Tibial artery (tissue), 4 donors: ENCODE results near the gene KISS1R.

ENCODE experiments used
- DNase-seq, 2 donors: peaks; one replicate each; pipeline ENCODE4 v3.0.0-alpha.2; 2019
- H3K27ac ChIP-seq, 2 donors: fragments of 200-600 bp; sonication (generic) in 1 of 2; 1 replicate in 1 of 2; 2 replicates in 1 of 2; pipeline ENCODE4 v1.5.1; 2018 to 2019; ENCODE audit warnings: mild to moderate bottlenecking in 1 of 2
- H3K27me3 ChIP-seq, 2 donors: fragments of 200-600 bp; sonication (generic) in 1 of 2; one replicate each; pipeline versions ENCODE4 v1.5.1 to v1.6.0; 2016 to 2019
- H3K36me3 ChIP-seq, 3 donors: fragments of 200-600 bp; sonication (generic) in 2 of 3; one replicate each; pipeline ENCODE4 v1.5.1; 2016 to 2019; ENCODE audit warnings: mild to moderate bottlenecking in 2 of 3
- H3K4me1 ChIP-seq, 4 donors: fragments of 200-600 bp; sonication (generic) in 2 of 4; 1 replicate in 3 of 4; 2 replicates in 1 of 4; pipeline ENCODE4 v1.5.1; 2016 to 2019
- H3K4me3 ChIP-seq, 2 donors: fragments of 200-600 bp; sonication (generic) in 1 of 2; 1 replicate in 1 of 2; 2 replicates in 1 of 2; pipeline ENCODE4 v1.5.1; 2018 to 2019; ENCODE audit warnings: mild to moderate bottlenecking in 2 of 2
- H3K9me3 ChIP-seq, 3 donors: fragments of 200-600 bp; sonication (generic) in 1 of 3; one replicate each; pipeline ENCODE4 v1.5.1; 2016 to 2019
- intact Hi-C: fragments of 100-400 bp; cut with DNase I; formaldehyde crosslinking; loops from one replicate; pipeline ENCODE4 v1.15.0; 2023; ENCODE audit warnings: low total_unique reads
- TF ChIP-seq, protein P1 (sequence below), 2 experiments: fragments of 200-600 bp in 1 of 2; fragments of 450-650 bp in 1 of 2; IDR thresholded peaks; one replicate each; pipeline ENCODE4 v1.5.1; 2017 to 2019; ENCODE audit warnings: antibody characterized with exemption in 2 of 2, mild to moderate bottlenecking in 1 of 2, moderate library complexity in 1 of 2

Gene KISS1R

DNA sequence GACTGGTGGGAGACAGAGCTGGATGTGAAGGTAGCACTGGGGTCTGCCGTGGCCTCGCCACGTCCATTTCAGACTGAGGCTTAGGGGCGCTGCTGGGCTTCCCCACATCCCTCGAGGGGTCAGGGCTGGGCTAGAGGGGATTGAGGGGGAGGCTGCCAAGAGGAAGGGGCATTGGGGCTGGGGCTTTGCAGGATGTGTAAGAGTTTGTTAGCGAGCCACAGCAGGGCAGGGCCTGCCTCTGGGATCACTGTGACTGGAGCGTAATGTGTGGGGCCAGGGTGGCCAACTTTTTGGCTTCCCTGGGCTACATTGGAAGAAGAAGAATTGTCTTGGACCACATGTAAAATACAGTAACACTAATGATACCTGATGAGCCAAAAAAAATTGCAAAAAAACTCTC is 22.8 kb downstream of the KISS1R start:
- intact Hi-C loops: no loop called here
- DNase-seq: no peak
- TF ChIP-seq, protein P1, sequence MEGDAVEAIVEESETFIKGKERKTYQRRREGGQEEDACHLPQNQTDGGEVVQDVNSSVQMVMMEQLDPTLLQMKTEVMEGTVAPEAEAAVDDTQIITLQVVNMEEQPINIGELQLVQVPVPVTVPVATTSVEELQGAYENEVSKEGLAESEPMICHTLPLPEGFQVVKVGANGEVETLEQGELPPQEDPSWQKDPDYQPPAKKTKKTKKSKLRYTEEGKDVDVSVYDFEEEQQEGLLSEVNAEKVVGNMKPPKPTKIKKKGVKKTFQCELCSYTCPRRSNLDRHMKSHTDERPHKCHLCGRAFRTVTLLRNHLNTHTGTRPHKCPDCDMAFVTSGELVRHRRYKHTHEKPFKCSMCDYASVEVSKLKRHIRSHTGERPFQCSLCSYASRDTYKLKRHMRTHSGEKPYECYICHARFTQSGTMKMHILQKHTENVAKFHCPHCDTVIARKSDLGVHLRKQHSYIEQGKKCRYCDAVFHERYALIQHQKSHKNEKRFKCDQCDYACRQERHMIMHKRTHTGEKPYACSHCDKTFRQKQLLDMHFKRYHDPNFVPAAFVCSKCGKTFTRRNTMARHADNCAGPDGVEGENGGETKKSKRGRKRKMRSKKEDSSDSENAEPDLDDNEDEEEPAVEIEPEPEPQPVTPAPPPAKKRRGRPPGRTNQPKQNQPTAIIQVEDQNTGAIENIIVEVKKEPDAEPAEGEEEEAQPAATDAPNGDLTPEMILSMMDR (IDR thresholded peaks at IDR 0.05): no peak
- peaks cover 0 to 4% (median 0%) of the 10 kb centered on the region in 3 donors for H3K36me3 ChIP-seq
- H3K27ac ChIP-seq: peak overlapping the region; percentile 63 to 74
- H3K9me3 ChIP-seq: no peaks in the 10 kb centered on the region
- no peaks in the 10 kb centered on the region for H3K27me3 ChIP-seq
- no peak overlapping the region for H3K4me3 ChIP-seq
- H3K4me1 ChIP-seq: peaks cover 0 to 21% (median 15%) of the 10 kb centered on the region in 4 donors

DNA sequence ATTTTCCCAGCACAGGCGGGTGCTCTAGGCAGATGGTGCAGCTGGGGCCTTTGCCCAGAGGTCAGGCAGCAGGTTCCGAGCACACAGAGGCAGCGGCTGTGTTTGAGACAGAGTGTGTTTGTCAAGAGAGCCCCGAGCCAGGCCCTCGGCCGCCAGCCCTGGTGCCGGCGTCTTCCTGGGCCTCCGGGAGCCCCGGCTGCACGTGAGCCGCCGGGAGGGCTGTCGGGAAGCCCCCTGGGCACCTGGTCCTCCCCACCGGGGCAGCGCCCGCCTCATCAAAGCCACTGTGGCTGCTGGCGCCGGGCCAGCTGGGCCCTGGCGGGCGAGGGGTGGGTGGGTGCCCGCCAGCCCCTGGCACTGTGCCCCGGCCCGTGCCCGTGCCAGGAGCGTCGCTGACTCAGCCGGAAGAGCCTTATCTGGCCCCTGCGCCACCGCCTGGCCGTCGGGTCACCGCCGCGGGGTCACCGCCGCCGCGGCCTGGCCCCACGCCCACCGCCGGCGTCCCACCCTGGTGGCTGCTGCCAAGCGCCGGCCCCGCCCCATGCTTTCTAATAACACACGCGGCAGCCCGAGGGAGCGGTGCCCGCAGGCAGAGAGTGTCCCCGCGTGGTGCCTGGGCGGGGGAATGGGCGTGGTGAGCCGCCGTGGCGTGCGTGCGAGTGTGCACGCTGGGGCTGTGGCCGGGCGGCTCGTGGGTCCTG is 23.6 kb downstream of the KISS1R start:
- Histone ChIP-seq H3K4me3 (peak overlapping the region; percentile 20 to 45), H3K36me3 (peaks cover 0 to 4% (median 0%) of the 10 kb centered on the region in 3 donors), H3K27me3 (no peaks in the 10 kb centered on the region), H3K9me3 (no peaks in the 10 kb centered on the region), H3K27ac (peak overlapping the region; percentile 63 to 74), H3K4me1 (peaks cover 0 to 13% (median 9%) of the 10 kb centered on the region in 4 donors)
- TF ChIP-seq, protein P1 (IDR thresholded peaks at IDR 0.05): no peak
- peak; percentile 80 to 87 for DNase-seq
- intact Hi-C loops: no loop called here

DNA sequence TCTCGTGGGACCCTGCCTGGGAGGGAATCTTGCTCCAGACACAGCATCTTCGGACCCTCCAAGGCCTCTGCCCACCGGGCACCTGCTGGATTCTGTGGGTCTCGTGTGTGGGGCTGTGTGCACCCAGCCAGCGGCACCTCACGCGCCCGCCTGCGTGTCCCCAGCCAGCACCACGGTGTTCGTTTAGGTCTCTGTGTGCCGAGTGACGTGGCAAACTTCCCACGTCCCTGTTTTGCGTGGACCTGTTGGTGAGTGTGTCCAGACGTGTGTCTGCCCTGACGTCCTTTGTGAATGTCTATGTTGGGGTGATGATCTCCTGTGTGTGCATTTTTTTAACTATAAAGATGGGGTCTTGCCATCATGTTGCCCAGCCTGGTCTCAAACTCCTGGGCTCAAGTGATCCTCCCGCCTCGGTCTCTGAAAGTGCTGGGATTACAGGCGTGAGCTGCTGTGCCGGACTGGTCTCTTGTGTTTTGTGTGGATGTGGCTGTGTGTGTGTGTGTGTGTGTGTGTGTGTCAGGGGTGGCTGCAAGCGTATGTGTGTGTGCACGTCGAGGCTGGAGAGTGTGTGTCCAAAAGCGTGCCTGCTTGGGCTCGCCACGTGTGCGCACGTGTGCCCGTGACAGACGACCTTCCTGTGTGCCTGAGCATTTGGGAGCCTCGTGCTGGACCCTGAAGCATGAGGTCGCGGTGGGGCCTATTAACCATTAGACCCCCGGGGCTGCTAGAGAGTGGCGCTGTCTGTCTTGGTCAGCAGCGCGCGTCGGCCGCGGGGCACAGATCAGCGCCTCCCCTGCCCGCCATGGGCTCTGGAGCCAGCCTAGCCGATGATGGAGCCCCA is 24.4 kb downstream of the KISS1R start:
- Histone ChIP-seq H3K27ac (peak overlapping the region; percentile 63 to 74), H3K4me1 (peaks cover 0 to 13% (median 9%) of the 10 kb centered on the region in 4 donors), H3K9me3 (no peaks in the 10 kb centered on the region), H3K4me3 (peak overlapping the region; percentile 20 to 45), H3K36me3 (peaks cover 0 to 4% (median 0%) of the 10 kb centered on the region in 3 donors), H3K27me3 (no peaks in the 10 kb centered on the region)
- intact Hi-C loops: no loop called here
- no peak for DNase-seq
- TF ChIP-seq, protein P1 (IDR thresholded peaks at IDR 0.05): no peak

DNA sequence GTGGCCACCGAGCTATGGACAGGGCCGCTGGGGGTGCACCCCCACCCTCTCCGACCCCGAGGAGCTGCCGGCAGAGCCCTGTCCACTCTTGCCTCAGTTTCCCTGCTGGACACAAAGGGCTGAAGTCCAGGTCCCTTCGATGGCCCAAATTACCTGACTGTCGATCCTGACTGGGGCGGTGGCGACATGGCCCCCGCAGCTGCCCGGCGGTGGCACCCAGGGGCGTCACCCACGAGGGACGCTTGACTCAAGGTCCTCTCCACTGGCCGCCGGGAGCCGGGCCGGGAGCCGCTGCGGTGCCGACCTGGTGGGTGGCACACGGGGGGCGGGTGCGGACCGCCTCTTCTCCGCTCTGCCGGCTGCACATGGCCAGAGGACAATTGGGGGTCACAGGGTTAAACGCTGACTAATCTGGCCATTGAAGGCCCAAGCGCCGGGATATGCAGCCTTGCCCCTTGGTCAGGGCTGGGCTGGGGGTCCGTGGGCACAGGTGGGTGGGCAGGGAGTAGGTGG is 25.1 kb downstream of the KISS1R start:
- DNase-seq: no peak
- Histone ChIP-seq H3K36me3 (peaks cover 0 to 4% (median 0%) of the 10 kb centered on the region in 3 donors), H3K4me1 (peaks cover 0 to 13% (median 9%) of the 10 kb centered on the region in 4 donors), H3K27me3 (no peaks in the 10 kb centered on the region), H3K9me3 (no peaks in the 10 kb centered on the region), H3K27ac (no peak overlapping the region), H3K4me3 (no peak overlapping the region)
- TF ChIP-seq, protein P1 (IDR thresholded peaks at IDR 0.05): no peak
- intact Hi-C loops: no loop called here

- TF ChIP-seq, protein P1 (IDR thresholded peaks at IDR 0.05): no peak
- Histone ChIP-seq H3K36me3 (peaks cover 0 to 4% (median 0%) of the 10 kb centered on the region in 3 donors), H3K4me1 (peaks cover 0 to 13% (median 9%) of the 10 kb centered on the region in 4 donors), H3K4me3 (no peak overlapping the region), H3K27ac (no peak overlapping the region), H3K9me3 (no peaks in the 10 kb centered on the region), H3K27me3 (no peaks in the 10 kb centered on the region)
- intact Hi-C loops: no loop called here
- no peak for DNase-seq
Measured at GRCh38 chr19:943551-944170, 26.5 kb downstream of the KISS1R start.
